H9 (cell line): Measurements from ENCODE around the gene ENOX1. TPM values are rescaled to one million over a fixed set of nuclear protein-coding genes. Genes with fewer than 3 reads are reported as not detected.

Experiments
- DNase-seq: peaks from one replicate; pipeline ENCODE4 v3.0.0-alpha.2; 2017
- H2AFZ ChIP-seq: one replicate; pipeline ENCODE4 v1.6.1; 2013; ENCODE audit warnings: mild to moderate bottlenecking, low read length, control low read depth, moderate library complexity
- H2AK5ac ChIP-seq: 2 replicates; pipeline ENCODE4 v1.6.1; 2013; ENCODE audit warnings: low read length, control low read depth, mixed read lengths; ENCODE audit not compliant: insufficient read length
- H2BK120ac ChIP-seq: one replicate; pipeline ENCODE4 v1.6.1; 2013; ENCODE audit warnings: low read depth, mild to moderate bottlenecking, low read length, control low read depth, inconsistent platforms; ENCODE audit not compliant: poor library complexity, severe bottlenecking
- H2BK12ac ChIP-seq: 2 replicates; pipeline ENCODE4 v1.6.1; 2013; ENCODE audit warnings: low read length, control low read depth, mixed read lengths, low read depth; ENCODE audit not compliant: insufficient read length
- H2BK15ac ChIP-seq: 2 replicates; pipeline ENCODE4 v1.6.1; 2013; ENCODE audit warnings: low read depth, low read length, control low read depth
- H2BK20ac ChIP-seq: one replicate; pipeline ENCODE4 v1.6.1; 2013; ENCODE audit warnings: low read depth, mild to moderate bottlenecking, low read length, control low read depth, inconsistent platforms; ENCODE audit not compliant: poor library complexity, severe bottlenecking
- H2BK5ac ChIP-seq: 2 replicates; pipeline ENCODE4 v1.6.1; 2013; ENCODE audit warnings: low read length, control low read depth, mixed read lengths; ENCODE audit not compliant: insufficient read length
- H3K14ac ChIP-seq: 2 replicates; pipeline ENCODE4 v1.6.1; 2013; ENCODE audit warnings: low read length, control low read depth; ENCODE audit not compliant: insufficient read depth
- H3K18ac ChIP-seq: 2 replicates; pipeline ENCODE4 v1.6.1; 2013; ENCODE audit warnings: low read depth, mild to moderate bottlenecking, mixed read lengths, low read length, control low read depth; ENCODE audit not compliant: insufficient read length
- H3K23ac ChIP-seq: 2 replicates; pipeline ENCODE4 v1.6.1; 2013; ENCODE audit warnings: low read length, control low read depth, mixed read lengths, low read depth; ENCODE audit not compliant: insufficient read length
- H3K23me2 ChIP-seq: 2 replicates; pipeline ENCODE4 v1.6.1; 2013; ENCODE audit warnings: low read depth, mild to moderate bottlenecking, mixed read lengths, low read length, control low read depth; ENCODE audit not compliant: insufficient read length, poor library complexity, severe bottlenecking
- H3K27ac ChIP-seq: 2 replicates; pipeline ENCODE4 v1.5.1; 2013; ENCODE audit warnings: low read length, control low read depth, mixed read lengths, low read depth; ENCODE audit not compliant: insufficient read length
- H3K27me3 ChIP-seq: 2 replicates; pipeline ENCODE4 v1.6.1; 2013; ENCODE audit warnings: low read length, control low read depth, inconsistent platforms; ENCODE audit not compliant: insufficient read depth
- H3K4ac ChIP-seq: 2 replicates; pipeline ENCODE4 v1.6.1; 2013; ENCODE audit warnings: low read depth, mild to moderate bottlenecking, control low read depth, inconsistent platforms, low read length, moderate library complexity
- H3K4me1 ChIP-seq: 2 replicates; pipeline ENCODE4 v1.6.1; 2013; ENCODE audit warnings: low read length, control low read depth, inconsistent platforms; ENCODE audit not compliant: insufficient read depth
- H3K4me2 ChIP-seq: 2 replicates; pipeline ENCODE4 v1.6.1; 2013; ENCODE audit warnings: low read length, control low read depth, mixed read lengths; ENCODE audit not compliant: insufficient read length, insufficient read depth
- H3K56ac ChIP-seq: 2 replicates; pipeline ENCODE4 v1.6.1; 2013; ENCODE audit warnings: low read depth, mild to moderate bottlenecking, mixed read lengths, low read length, control low read depth; ENCODE audit not compliant: insufficient read length
- H3K79me1 ChIP-seq: 2 replicates; pipeline ENCODE4 v1.6.1; 2013; ENCODE audit warnings: low read depth, mild to moderate bottlenecking, moderate library complexity, low read length, control low read depth, inconsistent platforms; ENCODE audit not compliant: insufficient read depth, poor library complexity, severe bottlenecking
- H3K79me2 ChIP-seq: 2 replicates; pipeline ENCODE4 v1.6.1; 2013; ENCODE audit warnings: low read length, control low read depth, inconsistent platforms; ENCODE audit not compliant: insufficient read depth
- H3K9ac ChIP-seq: 2 replicates; pipeline ENCODE4 v1.6.1; 2013; ENCODE audit warnings: low read length, control low read depth, mixed read lengths; ENCODE audit not compliant: insufficient read length; ENCODE audit errors: extremely low read depth
- H3K9me3 ChIP-seq: one replicate; pipeline ENCODE4 v1.6.1; 2013; ENCODE audit warnings: low read depth, low read length, inconsistent platforms; ENCODE audit not compliant: control insufficient read depth
- H3T11ph ChIP-seq: one replicate; pipeline ENCODE4 v1.6.1; 2013; ENCODE audit warnings: mild to moderate bottlenecking, low read length, control low read depth, inconsistent platforms
- H4K20me1 ChIP-seq: one replicate; pipeline ENCODE4 v1.6.1; 2013; ENCODE audit not compliant: control insufficient read depth, insufficient read length, insufficient read depth
- H4K5ac ChIP-seq: 2 replicates; pipeline ENCODE4 v1.6.1; 2013; ENCODE audit warnings: low read depth, mild to moderate bottlenecking, mixed read lengths, low read length, control low read depth; ENCODE audit not compliant: insufficient read length
- H4K8ac ChIP-seq: replicated peaks from 2 replicates; pipeline ENCODE4 v1.6.1; 2013; ENCODE audit warnings: low read length, control low read depth, mixed read lengths, low read depth; ENCODE audit not compliant: insufficient read length
- H4K91ac ChIP-seq: 2 replicates; pipeline ENCODE4 v1.6.1; 2013; ENCODE audit warnings: low read depth, mild to moderate bottlenecking, moderate library complexity, mixed read lengths, low read length, control low read depth; ENCODE audit not compliant: insufficient read length
- H3K27ac Mint-ChIP-seq, 3 experiments: 2 replicates in 2 of 3; 3 replicates in 1 of 3; pipeline ENCODE4 v1.8.0; 2020 to 2021; ENCODE audit warnings: mixed read lengths in 3 of 3, mild to moderate bottlenecking in 1 of 3, moderate library complexity in 1 of 3
- H3K27me3 Mint-ChIP-seq: 2 replicates; pipeline ENCODE4 v1.8.0; 2021; ENCODE audit warnings: low read depth, mild to moderate bottlenecking, moderate library complexity, mixed read lengths
- H3K36me3 Mint-ChIP-seq, 3 experiments: 2 replicates in 2 of 3; 3 replicates in 1 of 3; pipeline ENCODE4 v1.8.0; 2020 to 2021; ENCODE audit warnings: low read depth in 3 of 3, mixed read lengths in 3 of 3; ENCODE audit not compliant: insufficient read depth in 1 of 3
- H3K4me1 Mint-ChIP-seq, 2 experiments: 2 replicates each; pipeline ENCODE4 v1.8.0; 2020; ENCODE audit warnings: mixed read lengths in 2 of 2
- H3K4me3 Mint-ChIP-seq, 2 experiments: 2 replicates in 1 of 2; 3 replicates in 1 of 2; pipeline ENCODE4 v1.8.0; 2020 to 2021; ENCODE audit warnings: mild to moderate bottlenecking in 2 of 2, mixed read lengths in 2 of 2, moderate library complexity in 1 of 2
- H3K9me3 Mint-ChIP-seq, 2 experiments: 2 replicates in 1 of 2; 3 replicates in 1 of 2; pipeline ENCODE4 v1.8.0; 2020; ENCODE audit warnings: mild to moderate bottlenecking in 2 of 2, mixed read lengths in 2 of 2, moderate library complexity in 1 of 2
- WGBS: extraction: QIAGEN DNeasy Blood & Tissue Kit; methylation state at CpG from one replicate; pipeline ENCODE4 v1.1.7; 2013; ENCODE audit warnings: missing lambda C conversion rate, low lambda C conversion rate, mixed read lengths; ENCODE audit not compliant: insufficient read length; ENCODE audit errors: extremely low coverage; 5-methylcytosine and 5-hydroxymethylcytosine counted together
- total RNA-seq: library from RNA; stranded (reverse); gene quantifications from 2 replicates; pipeline ENCODE4 v1.2.1, GENCODE V29; 2021
- TF ChIP-seq, protein P1 (sequence below): fragments of 200-600 bp; sonication (generic); conservative IDR thresholded peaks from 3 replicates; pipeline ENCODE4 v1.8.0; 2021; ENCODE audit warnings: antibody characterized with exemption, mild to moderate bottlenecking

The ENOX1 gene
- total RNA-seq, 1 experiment from 2014 or later = 0.24 TPM

DNA sequence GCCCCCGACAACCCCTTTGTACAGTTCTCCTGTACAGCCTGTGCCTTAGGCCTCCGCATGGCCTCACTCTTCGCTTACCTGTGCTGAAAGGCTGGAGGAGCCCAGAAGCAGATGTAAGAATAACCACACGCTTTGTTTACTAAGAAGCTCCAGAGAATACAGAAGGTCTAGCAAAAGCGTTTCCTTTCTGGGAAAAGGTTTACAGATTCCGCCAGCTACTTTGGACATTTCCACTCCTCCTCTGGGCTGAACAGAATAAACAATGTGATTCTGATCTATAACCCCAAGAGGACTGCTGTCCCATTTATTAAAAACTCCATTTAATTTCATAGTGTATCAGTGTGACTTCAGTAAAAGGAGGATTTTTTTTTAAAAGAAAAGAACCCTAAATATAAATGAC lies 424.2 kb downstream of the ENOX1 start:
- H3T11ph ChIP-seq = no peak overlapping the region
- no peak overlapping the region for H3K56ac ChIP-seq
- no peak overlapping the region for H3K4ac ChIP-seq
- H2BK15ac ChIP-seq = no peak overlapping the region
- no peaks in the 10 kb centered on the region for H3K9me3 ChIP-seq
- H3K79me2 ChIP-seq = no peaks in the 10 kb centered on the region
- H2AFZ ChIP-seq = no peak overlapping the region
- Mint-ChIP-seq H3K27ac (peak overlapping the region in 2 of 3 experiments; percentile 17 to 29; a peak in 2 of 7 replicates), H3K4me3 (no peak overlapping the region), H3K36me3 (no peaks in the 10 kb centered on the region), H3K27me3 (no peaks in the 10 kb centered on the region), H3K9me3 (no peaks in the 10 kb centered on the region), H3K4me1 (peaks cover 49 to 53% of the 10 kb centered on the region in 2 experiments)
- H3K14ac ChIP-seq = no peak overlapping the region
- DNase-seq = no peak
- no peak overlapping the region for H3K9ac ChIP-seq
- no peak overlapping the region for H4K5ac ChIP-seq
- H3K4me1 ChIP-seq = peaks cover 23% of the 10 kb centered on the region
- H4K8ac ChIP-seq = no peak overlapping the region
- no CpG with 5 or more reads among the region's 6 CpGs for WGBS
- H3K23me2 ChIP-seq = no peaks in the 10 kb centered on the region
- H2BK20ac ChIP-seq = no peak overlapping the region
- TF ChIP-seq, protein P1, sequence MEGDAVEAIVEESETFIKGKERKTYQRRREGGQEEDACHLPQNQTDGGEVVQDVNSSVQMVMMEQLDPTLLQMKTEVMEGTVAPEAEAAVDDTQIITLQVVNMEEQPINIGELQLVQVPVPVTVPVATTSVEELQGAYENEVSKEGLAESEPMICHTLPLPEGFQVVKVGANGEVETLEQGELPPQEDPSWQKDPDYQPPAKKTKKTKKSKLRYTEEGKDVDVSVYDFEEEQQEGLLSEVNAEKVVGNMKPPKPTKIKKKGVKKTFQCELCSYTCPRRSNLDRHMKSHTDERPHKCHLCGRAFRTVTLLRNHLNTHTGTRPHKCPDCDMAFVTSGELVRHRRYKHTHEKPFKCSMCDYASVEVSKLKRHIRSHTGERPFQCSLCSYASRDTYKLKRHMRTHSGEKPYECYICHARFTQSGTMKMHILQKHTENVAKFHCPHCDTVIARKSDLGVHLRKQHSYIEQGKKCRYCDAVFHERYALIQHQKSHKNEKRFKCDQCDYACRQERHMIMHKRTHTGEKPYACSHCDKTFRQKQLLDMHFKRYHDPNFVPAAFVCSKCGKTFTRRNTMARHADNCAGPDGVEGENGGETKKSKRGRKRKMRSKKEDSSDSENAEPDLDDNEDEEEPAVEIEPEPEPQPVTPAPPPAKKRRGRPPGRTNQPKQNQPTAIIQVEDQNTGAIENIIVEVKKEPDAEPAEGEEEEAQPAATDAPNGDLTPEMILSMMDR = no peak
- H3K23ac ChIP-seq = no peak overlapping the region
- H2AK5ac ChIP-seq = no peak overlapping the region
- no peak overlapping the region for H3K18ac ChIP-seq
- H3K27ac ChIP-seq = no peak overlapping the region
- H2BK5ac ChIP-seq = no peak overlapping the region
- no peak overlapping the region for H2BK12ac ChIP-seq
- no peak overlapping the region for H4K91ac ChIP-seq
- no peaks in the 10 kb centered on the region for H4K20me1 ChIP-seq
- no peak overlapping the region for H2BK120ac ChIP-seq
- H3K79me1 ChIP-seq = no peaks in the 10 kb centered on the region
- no peak overlapping the region for H3K4me2 ChIP-seq
- H3K27me3 ChIP-seq = no peaks in the 10 kb centered on the region
